IMR-90 (cell line): ENCODE data around the gene ATG7. TPM values are rescaled to one million over a fixed set of nuclear protein-coding genes. Genes with fewer than 3 reads are reported as not detected.
A peak's percentile ranks its signal among the peaks of the same experiment; 100 is the strongest.

Source experiments
- ATAC-seq: fragments of 200-7000 bp; cut with Tn5 transposase; 2 replicates; pipeline ENCODE4 v1.9.1; 2020; ENCODE audit warnings: low read depth, mild to moderate bottlenecking, moderate library complexity
- BruUV-seq: library from RNA; stranded (reverse); fragments of 400-500 nt; replicated peaks from 2 replicates; lab custom pipeline; 2021; lab: Mats Ljungman, UMichigan
- CTCF ChIA-PET: fragments of 300-600 bp; formaldehyde crosslinking; extraction: SDS; loops from one replicate; lab custom pipeline; 2021; ENCODE audit warnings: antibody characterized with exemption; lab: Yijun Ruan, JAX
- POLR2A ChIA-PET: fragments of 300-600 bp; sonication (Branson Sonifier 250); formaldehyde crosslinking; loops from one replicate; lab custom pipeline; 2022; ENCODE audit warnings: antibody characterized with exemption; ENCODE audit not compliant: unreplicated experiment; lab: Charles Lee
- DNase-seq: peaks from one replicate; pipeline ENCODE4 v3.0.0; 2013
- H2AFZ ChIP-seq: replicated peaks from 2 replicates; pipeline ENCODE3; 2013; ENCODE audit warnings: low read length, mild to moderate bottlenecking; ENCODE audit not compliant: poor library complexity
- H2AK5ac ChIP-seq: 2 replicates; pipeline ENCODE4 v1.6.1; 2013; ENCODE audit warnings: low read depth, low read length, inconsistent platforms
- H2AK9ac ChIP-seq: replicated peaks from 2 replicates; pipeline ENCODE3; 2013; ENCODE audit warnings: mild to moderate bottlenecking, low read depth, low read length, moderate library complexity; ENCODE audit not compliant: poor library complexity
- H2BK120ac ChIP-seq: 2 replicates; pipeline ENCODE4 v1.6.1; 2013; ENCODE audit warnings: low read depth, low read length, inconsistent platforms
- H2BK15ac ChIP-seq: 3 replicates; pipeline ENCODE4 v1.6.1; 2013; ENCODE audit warnings: low read depth, low read length, inconsistent platforms
- H2BK20ac ChIP-seq: 2 replicates; pipeline ENCODE4 v1.6.1; 2013; ENCODE audit warnings: low read depth, mild to moderate bottlenecking, inconsistent platforms, low read length, moderate library complexity
- H2BK5ac ChIP-seq: 2 replicates; pipeline ENCODE4 v1.6.1; 2013; ENCODE audit warnings: mild to moderate bottlenecking, low read depth, low read length, inconsistent platforms; ENCODE audit not compliant: poor library complexity, severe bottlenecking
- H3K14ac ChIP-seq: replicated peaks from 2 replicates; pipeline ENCODE4 v1.6.1; 2013; ENCODE audit warnings: low read depth, low read length, inconsistent platforms
- H3K18ac ChIP-seq: 2 replicates; pipeline ENCODE4 v1.6.1; 2013; ENCODE audit warnings: low read depth, low read length, control low read depth
- H3K23ac ChIP-seq: 2 replicates; pipeline ENCODE4 v1.6.1; 2013; ENCODE audit warnings: low read depth, low read length, inconsistent platforms
- H3K27ac ChIP-seq: 2 replicates; pipeline ENCODE4 v1.5.1; 2013; ENCODE audit warnings: mild to moderate bottlenecking, control low read depth, low read length; ENCODE audit not compliant: insufficient read depth
- H3K27me3 ChIP-seq: 2 replicates; pipeline ENCODE4 v1.6.1; 2013; ENCODE audit warnings: low read length; ENCODE audit not compliant: control insufficient read depth, insufficient read depth
- H3K36me3 ChIP-seq: 2 replicates; pipeline ENCODE4 v1.6.1; 2013; ENCODE audit warnings: low read length, mixed read lengths; ENCODE audit not compliant: control insufficient read depth, insufficient read depth
- H3K4ac ChIP-seq: 2 replicates; pipeline ENCODE4 v1.6.1; 2013; ENCODE audit warnings: low read depth, low read length, inconsistent platforms
- H3K4me1 ChIP-seq: 2 replicates; pipeline ENCODE4 v1.6.1; 2013; ENCODE audit warnings: low read length, mixed read lengths; ENCODE audit not compliant: control insufficient read depth, insufficient read depth
- H3K4me2 ChIP-seq: 2 replicates; pipeline ENCODE4 v1.6.1; 2013; ENCODE audit warnings: low read depth, mild to moderate bottlenecking, control low read depth, low read length, moderate library complexity
- H3K4me3 ChIP-seq: 2 replicates; pipeline ENCODE4 v1.5.1; 2013; ENCODE audit warnings: low read depth, mild to moderate bottlenecking, control low read depth, low read length, moderate library complexity; ENCODE audit not compliant: insufficient read depth
- H3K56ac ChIP-seq: 2 replicates; pipeline ENCODE4 v1.6.1; 2013; ENCODE audit warnings: low read length, inconsistent platforms; ENCODE audit not compliant: insufficient read depth; ENCODE audit errors: extremely low read depth
- H3K79me1 ChIP-seq, 2 experiments: 2 replicates each; pipeline ENCODE4 v1.6.1; 2013; ENCODE audit warnings: low read length in 2 of 2, inconsistent platforms in 1 of 2, low read depth in 1 of 2
- H3K9ac ChIP-seq: 2 replicates; pipeline ENCODE4 v1.6.1; 2013; ENCODE audit warnings: low read depth, low read length, control low read depth
- H3K9me1 ChIP-seq: 2 replicates; pipeline ENCODE4 v1.6.1; 2013; ENCODE audit warnings: low read length, inconsistent platforms; ENCODE audit not compliant: insufficient read depth
- H3K9me3 ChIP-seq: 2 replicates; pipeline ENCODE4 v1.6.1; 2013; ENCODE audit warnings: low read length; ENCODE audit not compliant: control insufficient read depth, insufficient read depth
- H4K20me1 ChIP-seq: 2 replicates; pipeline ENCODE4 v1.6.1; 2013; ENCODE audit warnings: low read length, inconsistent platforms; ENCODE audit not compliant: insufficient read depth
- H4K5ac ChIP-seq: 2 replicates; pipeline ENCODE4 v1.6.1; 2013; ENCODE audit warnings: mild to moderate bottlenecking, low read depth, low read length, control low read depth
- H4K8ac ChIP-seq, 2 experiments: 2 replicates each; pipeline ENCODE4 v1.6.1; 2013; ENCODE audit warnings: low read depth in 2 of 2, low read length in 2 of 2, control low read depth in 1 of 2, inconsistent platforms in 1 of 2
- H4K91ac ChIP-seq: 2 replicates; pipeline ENCODE4 v1.6.1; 2013; ENCODE audit warnings: low read depth, low read length, inconsistent platforms; ENCODE audit not compliant: insufficient read depth
- BHLHE40 ChIP-seq: fragments of 150-350 bp; IDR thresholded peaks from 2 replicates; pipeline ENCODE4 v1.6.1; 2016; ENCODE audit warnings: mild to moderate bottlenecking, low read depth, low read length
- CEBPB ChIP-seq: IDR thresholded peaks from 2 replicates; pipeline ENCODE4 v1.6.1; 2012; ENCODE audit warnings: low read depth, low read length, improper control_type of control experiment
- CTCF ChIP-seq: conservative IDR thresholded peaks from 2 replicates; pipeline ENCODE4 v1.5.1; 2012; ENCODE audit warnings: mild to moderate bottlenecking, low read depth, low read length, improper control_type of control experiment
- ELK1 ChIP-seq: fragments of 150-350 bp; IDR thresholded peaks from 2 replicates; pipeline ENCODE4 v1.6.1; 2016; ENCODE audit warnings: low read depth, mild to moderate bottlenecking, low read length, moderate library complexity, borderline replicate concordance
- FOS ChIP-seq: fragments of 150-350 bp; IDR thresholded peaks from 2 replicates; pipeline ENCODE4 v1.6.1; 2016; ENCODE audit warnings: low read depth, low read length
- MAFK ChIP-seq: IDR thresholded peaks from 2 replicates; pipeline ENCODE4 v1.6.1; 2012; ENCODE audit warnings: low read depth, low read length, improper control_type of control experiment
- MAZ ChIP-seq: IDR thresholded peaks from 2 replicates; pipeline ENCODE4 v1.6.1; 2012; ENCODE audit warnings: low read depth, mild to moderate bottlenecking, low read length, improper control_type of control experiment, moderate library complexity, borderline replicate concordance
- MXI1 ChIP-seq: IDR thresholded peaks from 2 replicates; pipeline ENCODE4 v1.6.1; 2012; ENCODE audit warnings: low read depth, mild to moderate bottlenecking, low read length, moderate library complexity, borderline replicate concordance
- RAD21 ChIP-seq: IDR thresholded peaks from 2 replicates; pipeline ENCODE4 v1.6.1; 2012; ENCODE audit warnings: low read length, improper control_type of control experiment
- RFX5 ChIP-seq: IDR thresholded peaks from 2 replicates; pipeline ENCODE4 v1.8.0; 2012; ENCODE audit warnings: low read depth, mild to moderate bottlenecking, low read length, moderate library complexity
- USF2 ChIP-seq: fragments of 150-350 bp; IDR thresholded peaks from 2 replicates; pipeline ENCODE4 v1.6.1; 2017; ENCODE audit warnings: mild to moderate bottlenecking, antibody characterized with exemption, low read length, low read depth
- WGBS, 2 experiments: methylation state at CpG; one replicate each; pipeline versions ENCODE4 v1.1.5 to v1.1.7; 2013; ENCODE audit warnings: missing lambda C conversion rate in 2 of 2; ENCODE audit not compliant: insufficient read length in 1 of 2; ENCODE audit errors: extremely low coverage in 2 of 2; 5-methylcytosine and 5-hydroxymethylcytosine counted together
- dilution Hi-C: fragments of 300-500 bp; cut with HindIII; formaldehyde crosslinking; loops from one replicate; pipeline ENCODE4 v1.14.3; 2018; ENCODE audit warnings: low sequenced_read_pairs; ENCODE audit not compliant: unreplicated experiment
- in situ Hi-C: fragments of 300-500 bp; cut with MboI; formaldehyde crosslinking; loops from 3 replicates; pipeline ENCODE4 v1.14.3; 2019; ENCODE audit warnings: low sequenced_read_pairs, inconsistent platforms, mixed read lengths
- intact Hi-C: fragments of 100-400 bp; cut with micrococcal nuclease; formaldehyde crosslinking; loops from 2 replicates; pipeline ENCODE4 v1.10.0; 2022
- polyA plus RNA-seq, 3 experiments: library from polyadenylated mRNA; depleted of rRNA; stranded (reverse); fragments of >200 nt; gene quantifications; 2 replicates each; pipeline ENCODE4 v1.2.3, GENCODE V29; 2012; ENCODE audit warnings: low replicate concordance in 1 of 3
- total RNA-seq: library from RNA; depleted of rRNA; stranded (reverse); fragments of >200 nt; gene quantifications from 2 replicates; pipeline ENCODE4 v1.2.3, GENCODE V29; 2012

ATG7 gene
- total and polyA plus RNA-seq, 2 of the 4 experiments (the other 2 are of a cell fraction), result 15.6 to 51.4 TPM

DNA sequence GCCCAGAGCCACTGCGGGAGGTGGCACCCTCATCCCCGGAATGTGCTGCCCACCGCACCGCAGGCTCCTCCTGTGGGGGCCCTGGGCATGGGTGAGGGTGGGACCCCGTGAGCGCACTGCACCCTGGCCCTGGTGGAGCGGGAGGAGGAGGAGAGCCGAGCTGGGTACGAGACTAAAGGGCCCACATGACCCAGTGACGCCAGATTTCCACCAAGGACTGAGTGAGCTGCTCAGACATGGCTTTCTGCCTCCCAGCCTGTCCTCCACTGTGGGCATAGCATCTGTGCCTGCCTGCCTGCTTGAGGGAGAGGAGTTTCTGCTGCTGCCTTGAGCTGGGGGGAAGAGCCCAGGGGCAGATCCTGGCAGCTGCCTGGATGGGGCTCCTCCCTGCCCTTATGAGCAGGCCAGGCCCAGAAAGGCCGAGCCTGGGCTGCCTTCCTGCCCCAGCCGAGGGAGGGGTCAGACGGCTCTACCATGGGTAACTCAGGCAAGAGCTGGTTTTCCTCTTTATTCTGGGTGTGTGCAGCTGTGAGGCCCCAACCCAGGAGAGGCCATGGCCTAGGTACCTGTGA lies 283.1 kb downstream of the ATG7 start:
- Histone ChIP-seq H3K27ac (no peak overlapping the region), H4K8ac (no peak overlapping the region), H3K18ac (no peak overlapping the region), H3K9me3 (no peaks in the 10 kb centered on the region), H4K20me1 (peaks cover 62% of the 10 kb centered on the region), H3K79me1 (peaks cover 32 to 94% of the 10 kb centered on the region in 2 experiments), H3K23ac (no peak overlapping the region; the same call in 1 of the 2 replicates), H4K91ac (no peak overlapping the region), H4K5ac (no peak overlapping the region), H3K4me3 (no peak overlapping the region), H3K36me3 (peaks cover 44% of the 10 kb centered on the region), H3K4ac (peak overlapping the region; percentile 47; the same call in 1 of the 2 replicates), H2BK15ac (no peak overlapping the region), H2BK20ac (no peak overlapping the region), H2AK5ac (0 out of 2 replicates have a peak overlapping the region, but pooled peaks have one; percentile 20), H3K4me1 (peaks cover 24% of the 10 kb centered on the region), H3K4me2 (no peak overlapping the region), H3K14ac (no peak overlapping the region), H3K27me3 (no peaks in the 10 kb centered on the region), H2BK5ac (peak overlapping the region; percentile 17), H2AFZ (peak overlapping the region; percentile 15), H2AK9ac (no peak overlapping the region), H3K9me1 (peaks cover 35% of the 10 kb centered on the region), H3K56ac (no peak overlapping the region), H3K9ac (no peak overlapping the region), H2BK120ac (no peak overlapping the region)
- intact Hi-C loops, result no loop called here
- ChIA-PET POLR2A (no interaction called here), CTCF (interaction anchor here (0.8 to 1.0 kb wide), 2 partner anchors 11 to 38 kb away, joined by 3 to 4 read pairs; no protein-coding TSS in a partner anchor)
- ATAC-seq, result no peak
- in situ Hi-C loops, result no loop called here
- dilution Hi-C loops, result no loop called here
- 100% methylated on average over 2 of the region's 13 CpGs; no CpG with 5 or more reads in 1 of the 2 experiments for WGBS, 2 experiments
- TF ChIP-seq FOS (no peak), MXI1 (no peak), RFX5 (no peak), USF2 (no peak), RAD21 (no peak), CEBPB (no peak), MAZ (no peak), ELK1 (no peak), CTCF (no peak), BHLHE40 (no peak), MAFK (no peak)
- no peak for DNase-seq
- no TSS peak for BruUV-seq
